Measurements from ENCODE around the gene CPA2. TPM values are rescaled to one million over a fixed set of nuclear protein-coding genes. Genes with fewer than 3 reads are reported as not detected.

Gene CPA2
- total and polyA plus RNA-seq, 2 of the 4 experiments (the other 2 are of a cell fraction) = 0.05 TPM; not detected in 1

GRCh38 chr7:130269318-130269694, 2.6 kb downstream of the CPA2 start:
- H2AK9ac ChIP-seq (replicated peaks; ENCODE audit: low read depth, low read length, poor library complexity) = no peak overlapping the region
- H3K23ac ChIP-seq (ENCODE audit: low read depth, low read length) = no peak overlapping the region
- dilution Hi-C loops (cut with HindIII; ENCODE audit: low sequenced_read_pairs, unreplicated experiment) (no loop called here), intact Hi-C loops (cut with micrococcal nuclease) (no loop called here), in situ Hi-C loops (cut with MboI; ENCODE audit: low sequenced_read_pairs) (no loop called here)
- no peak overlapping the region for H2BK5ac ChIP-seq (ENCODE audit: low read depth, low read length, poor library complexity, severe bottlenecking)
- no peak overlapping the region for H3K4me3 ChIP-seq (ENCODE audit: insufficient read depth, low read depth, low read length)
- no peak overlapping the region for H3K18ac ChIP-seq (ENCODE audit: low read depth, low read length)
- H3K79me1 ChIP-seq (ENCODE audit: low read depth in 1 of 2, low read length in 2 of 2) = no peaks in the 10 kb centered on the region
- H3K4ac ChIP-seq (ENCODE audit: low read depth, low read length) = no peak overlapping the region
- peaks cover 4% of the 10 kb centered on the region; the same call in 1 of the 2 replicates for H3K27me3 ChIP-seq (ENCODE audit: control insufficient read depth, insufficient read depth, low read length)
- H3K27ac ChIP-seq (ENCODE audit: insufficient read depth, low read length) = no peak overlapping the region
- ChIA-PET CTCF (no interaction called here), POLR2A (ENCODE audit: unreplicated experiment) (no interaction called here)
- BruUV-seq (replicated peaks) = no TSS peak
- peaks cover 10% of the 10 kb centered on the region for H3K4me1 ChIP-seq (ENCODE audit: control insufficient read depth, insufficient read depth, low read length)
- no peak overlapping the region for H2BK15ac ChIP-seq (ENCODE audit: low read depth, low read length)
- no peak overlapping the region for H3K4me2 ChIP-seq (ENCODE audit: low read depth, low read length)
- H3K14ac ChIP-seq (replicated peaks; ENCODE audit: low read depth, low read length) = no peak overlapping the region
- no peak overlapping the region for H4K91ac ChIP-seq (ENCODE audit: insufficient read depth, low read depth, low read length)
- H3K9ac ChIP-seq (ENCODE audit: low read depth, low read length) = no peak overlapping the region
- H3K9me3 ChIP-seq (ENCODE audit: control insufficient read depth, insufficient read depth, low read length) = no peaks in the 10 kb centered on the region
- no peaks in the 10 kb centered on the region for H4K20me1 ChIP-seq (ENCODE audit: insufficient read depth, low read length)
- H2BK120ac ChIP-seq (ENCODE audit: low read depth, low read length) = no peak overlapping the region
- H3K36me3 ChIP-seq (ENCODE audit: control insufficient read depth, insufficient read depth, low read length) = no peaks in the 10 kb centered on the region
- DNase-seq (no peak), ATAC-seq (ENCODE audit: low read depth) (no peak)
- no CpG with 5 or more reads among the region's 1 CpG for WGBS, 2 experiments (ENCODE audit: extremely low coverage in 2 of 2, insufficient read length in 1 of 2)
- H3K56ac ChIP-seq (ENCODE audit: extremely low read depth, insufficient read depth, low read length) = no peak overlapping the region
- no peak overlapping the region for H4K8ac ChIP-seq (ENCODE audit: low read depth in 2 of 2, low read length in 2 of 2)
- peak overlapping the region; percentile 25 for H2AFZ ChIP-seq (replicated peaks; ENCODE audit: low read length, poor library complexity)
- no peak overlapping the region for H2AK5ac ChIP-seq (ENCODE audit: low read depth, low read length)
- no peaks in the 10 kb centered on the region; the same call in 1 of the 2 replicates for H3K9me1 ChIP-seq (ENCODE audit: insufficient read depth, low read length)
- H4K5ac ChIP-seq (ENCODE audit: low read depth, low read length) = no peak overlapping the region
- TF ChIP-seq RAD21 (IDR thresholded peaks at IDR 0.05; ENCODE audit: low read length) (no peak), FOS (IDR thresholded peaks at IDR 0.05; ENCODE audit: low read depth, low read length) (no peak), MAFK (IDR thresholded peaks at IDR 0.05; ENCODE audit: low read depth, low read length) (peak; percentile 87), MAZ (IDR thresholded peaks at IDR 0.05; ENCODE audit: borderline replicate concordance, low read depth, low read length) (no peak)
- TF ChIP-seq, protein P1, sequence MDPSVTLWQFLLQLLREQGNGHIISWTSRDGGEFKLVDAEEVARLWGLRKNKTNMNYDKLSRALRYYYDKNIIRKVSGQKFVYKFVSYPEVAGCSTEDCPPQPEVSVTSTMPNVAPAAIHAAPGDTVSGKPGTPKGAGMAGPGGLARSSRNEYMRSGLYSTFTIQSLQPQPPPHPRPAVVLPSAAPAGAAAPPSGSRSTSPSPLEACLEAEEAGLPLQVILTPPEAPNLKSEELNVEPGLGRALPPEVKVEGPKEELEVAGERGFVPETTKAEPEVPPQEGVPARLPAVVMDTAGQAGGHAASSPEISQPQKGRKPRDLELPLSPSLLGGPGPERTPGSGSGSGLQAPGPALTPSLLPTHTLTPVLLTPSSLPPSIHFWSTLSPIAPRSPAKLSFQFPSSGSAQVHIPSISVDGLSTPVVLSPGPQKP (IDR thresholded peaks at IDR 0.05; ENCODE audit: borderline replicate concordance, low read depth, low read length) = no peak
- TF ChIP-seq, protein P2, sequence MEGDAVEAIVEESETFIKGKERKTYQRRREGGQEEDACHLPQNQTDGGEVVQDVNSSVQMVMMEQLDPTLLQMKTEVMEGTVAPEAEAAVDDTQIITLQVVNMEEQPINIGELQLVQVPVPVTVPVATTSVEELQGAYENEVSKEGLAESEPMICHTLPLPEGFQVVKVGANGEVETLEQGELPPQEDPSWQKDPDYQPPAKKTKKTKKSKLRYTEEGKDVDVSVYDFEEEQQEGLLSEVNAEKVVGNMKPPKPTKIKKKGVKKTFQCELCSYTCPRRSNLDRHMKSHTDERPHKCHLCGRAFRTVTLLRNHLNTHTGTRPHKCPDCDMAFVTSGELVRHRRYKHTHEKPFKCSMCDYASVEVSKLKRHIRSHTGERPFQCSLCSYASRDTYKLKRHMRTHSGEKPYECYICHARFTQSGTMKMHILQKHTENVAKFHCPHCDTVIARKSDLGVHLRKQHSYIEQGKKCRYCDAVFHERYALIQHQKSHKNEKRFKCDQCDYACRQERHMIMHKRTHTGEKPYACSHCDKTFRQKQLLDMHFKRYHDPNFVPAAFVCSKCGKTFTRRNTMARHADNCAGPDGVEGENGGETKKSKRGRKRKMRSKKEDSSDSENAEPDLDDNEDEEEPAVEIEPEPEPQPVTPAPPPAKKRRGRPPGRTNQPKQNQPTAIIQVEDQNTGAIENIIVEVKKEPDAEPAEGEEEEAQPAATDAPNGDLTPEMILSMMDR (conservative IDR thresholded peaks at IDR 0.05; ENCODE audit: low read depth, low read length) = no peak
- H2BK20ac ChIP-seq (ENCODE audit: low read depth, low read length) = no peak overlapping the region
